ENCODE results near the gene ZNF862.

The ZNF862 gene

GRCh38 chr7:149811831-149812490, 26.2 kb upstream of the ZNF862 start:
- no peak for DNase-seq

- DNase-seq: no peak
Observed at GRCh38 chr7:149813254-149814035, 24.7 kb upstream of the ZNF862 start.

GRCh38 chr7:149814494-149814893, 23.7 kb upstream of the ZNF862 start:
- DNase-seq: no peak

- DNase-seq: no peak
Observed at GRCh38 chr7:149815121-149815520, 23.1 kb upstream of the ZNF862 start.

- no peak for DNase-seq
Observed at GRCh38 chr7:149815661-149816266, 22.4 kb upstream of the ZNF862 start.

- DNase-seq: no peak
Observed at GRCh38 chr7:149816267-149816751, 21.9 kb upstream of the ZNF862 start.

- no peak for DNase-seq
Observed at GRCh38 chr7:149816794-149817193, 21.4 kb upstream of the ZNF862 start.

- no peak for DNase-seq
Observed at GRCh38 chr7:149817301-149817771, 20.8 kb upstream of the ZNF862 start.

GRCh38 chr7:149817836-149818535, 20.2 kb upstream of the ZNF862 start:
- no peak for DNase-seq

- DNase-seq: no peak
Observed at GRCh38 chr7:149818536-149818840, 19.7 kb upstream of the ZNF862 start.

- DNase-seq: no peak
Observed at GRCh38 chr7:149819141-149819960, 18.8 kb upstream of the ZNF862 start.

- DNase-seq: no peak
Observed at GRCh38 chr7:149819961-149820340, 18.2 kb upstream of the ZNF862 start.

- DNase-seq: no peak
Observed at GRCh38 chr7:149820622-149821190, 17.5 kb upstream of the ZNF862 start.

GRCh38 chr7:149821191-149822148, 16.7 kb upstream of the ZNF862 start:
- no peak for DNase-seq

GRCh38 chr7:149822353-149822943, 15.7 kb upstream of the ZNF862 start:
- DNase-seq: no peak

GRCh38 chr7:149823191-149823630, 15.0 kb upstream of the ZNF862 start:
- no peak for DNase-seq

- DNase-seq: no peak
Observed at GRCh38 chr7:149823631-149824199, 14.5 kb upstream of the ZNF862 start.

- DNase-seq: no peak
Observed at GRCh38 chr7:149824301-149824741, 13.9 kb upstream of the ZNF862 start.

GRCh38 chr7:149824748-149825566, 13.2 kb upstream of the ZNF862 start:
- no peak for DNase-seq

Data from NCI-H446 treated with DMSO at 0.1 percent for 48 hours (cell line).